Measurements from ENCODE around the gene SESN3.

Gene SESN3

GRCh38 chr11:95142431-95142830 lies 88.6 kb downstream of the SESN3 start:
- no peak overlapping the region for H3K23ac ChIP-seq (ENCODE audit: low read length)
- H3K4ac ChIP-seq (ENCODE audit: low read depth, low read length), result no peak overlapping the region
- no peak for DNase-seq

GRCh38 chr11:95140397-95141033 lies 90.5 kb downstream of the SESN3 start:
- WGBS (ENCODE audit: extremely low coverage, insufficient coverage, insufficient read length), result no CpG with 5 or more reads among the region's 4 CpGs
- no peak overlapping the region for H2BK12ac ChIP-seq (ENCODE audit: low read length)
- no peak overlapping the region for H4K91ac ChIP-seq (ENCODE audit: low read depth, low read length)
- H3K4me2 ChIP-seq (ENCODE audit: low read length), result no peak overlapping the region
- no peak overlapping the region for H3K18ac ChIP-seq (ENCODE audit: low read length)
- H3K4me1 ChIP-seq (ENCODE audit: control insufficient read depth in 1 of 2, insufficient read depth in 2 of 2, low read length in 2 of 2), result peaks cover 0 to 6% of the 10 kb centered on the region in 2 experiments
- H3K36me3 ChIP-seq (ENCODE audit: control insufficient read depth in 1 of 2, insufficient read depth in 2 of 2, low read length in 2 of 2), result no peaks in the 10 kb centered on the region
- H2BK5ac ChIP-seq (ENCODE audit: low read depth, low read length, poor library complexity), result no peak overlapping the region
- H2AK5ac ChIP-seq (ENCODE audit: low read length), result no peak overlapping the region
- peak overlapping the region; percentile 17 for H2BK120ac ChIP-seq (ENCODE audit: insufficient read depth, low read length, poor library complexity)
- H2AFZ ChIP-seq (ENCODE audit: insufficient read depth, low read length, poor library complexity), result no peak overlapping the region
- DNase-seq, result no peak
- H3K27me3 ChIP-seq (ENCODE audit: insufficient read depth, low read length), result no peaks in the 10 kb centered on the region
- peaks cover 5% of the 10 kb centered on the region for H3K79me1 ChIP-seq (ENCODE audit: low read length)
- no peak overlapping the region for H3K23ac ChIP-seq (ENCODE audit: low read length)
- H4K8ac ChIP-seq (ENCODE audit: low read depth, low read length), result no peak overlapping the region
- H3K9ac ChIP-seq (ENCODE audit: low read length), result no peak overlapping the region
- no peak overlapping the region for H3K4ac ChIP-seq (ENCODE audit: low read depth, low read length)
- no peak overlapping the region for H3K14ac ChIP-seq (ENCODE audit: low read length)
- H3K4me3 ChIP-seq (ENCODE audit: low read depth, low read length), result no peak overlapping the region
- H3K9me3 ChIP-seq (ENCODE audit: insufficient read depth, low read depth, low read length), result no peaks in the 10 kb centered on the region
- no peaks in the 10 kb centered on the region for H3K79me2 ChIP-seq (ENCODE audit: control insufficient read depth, insufficient read depth, low read length, poor library complexity)
- H4K12ac ChIP-seq (ENCODE audit: low read depth, low read length), result no peak overlapping the region
- H3K27ac ChIP-seq (ENCODE audit: low read depth, low read length), result no peak overlapping the region

More at GRCh38 chr11:95142431-95142830, 88.6 kb downstream of the SESN3 start:
- no peak overlapping the region for H2AFZ ChIP-seq (ENCODE audit: insufficient read depth, low read length, poor library complexity)
- H3K79me1 ChIP-seq (ENCODE audit: low read length), result peaks cover 5% of the 10 kb centered on the region
- H3K9me3 ChIP-seq (ENCODE audit: insufficient read depth, low read depth, low read length), result no peaks in the 10 kb centered on the region
- H2BK120ac ChIP-seq (ENCODE audit: insufficient read depth, low read length, poor library complexity), result no peak overlapping the region
- peaks cover 0 to 6% of the 10 kb centered on the region in 2 experiments for H3K4me1 ChIP-seq (ENCODE audit: control insufficient read depth in 1 of 2, insufficient read depth in 2 of 2, low read length in 2 of 2)
- H3K27me3 ChIP-seq (ENCODE audit: insufficient read depth, low read length), result no peaks in the 10 kb centered on the region
- no peak overlapping the region for H3K27ac ChIP-seq (ENCODE audit: low read depth, low read length)
- H4K91ac ChIP-seq (ENCODE audit: low read depth, low read length), result peak overlapping the region; percentile 26
- H3K36me3 ChIP-seq (ENCODE audit: control insufficient read depth in 1 of 2, insufficient read depth in 2 of 2, low read length in 2 of 2), result no peaks in the 10 kb centered on the region
- H3K14ac ChIP-seq (ENCODE audit: low read length), result no peak overlapping the region
- H3K4me2 ChIP-seq (ENCODE audit: low read length), result no peak overlapping the region
- H3K9ac ChIP-seq (ENCODE audit: low read length), result no peak overlapping the region
- H3K79me2 ChIP-seq (ENCODE audit: control insufficient read depth, insufficient read depth, low read length, poor library complexity), result no peaks in the 10 kb centered on the region
- no peak overlapping the region for H3K4me3 ChIP-seq (ENCODE audit: low read depth, low read length)
- H3K18ac ChIP-seq (ENCODE audit: low read length), result no peak overlapping the region
- no peak overlapping the region for H4K8ac ChIP-seq (ENCODE audit: low read depth, low read length)
- H4K12ac ChIP-seq (ENCODE audit: low read depth, low read length), result no peak overlapping the region
- H2AK5ac ChIP-seq (ENCODE audit: low read length), result no peak overlapping the region
- WGBS (ENCODE audit: extremely low coverage, insufficient coverage, insufficient read length), result no CpG with 5 or more reads among the region's 2 CpGs
- H2BK12ac ChIP-seq (ENCODE audit: low read length), result peak overlapping the region; percentile 36
- no peak overlapping the region for H2BK5ac ChIP-seq (ENCODE audit: low read depth, low read length, poor library complexity)

GRCh38 chr11:95138448-95138847 lies 92.6 kb downstream of the SESN3 start:
- Histone ChIP-seq H3K79me1 (ENCODE audit: low read length) (peaks cover 7% of the 10 kb centered on the region), H3K36me3 (ENCODE audit: control insufficient read depth in 1 of 2, insufficient read depth in 2 of 2, low read length in 2 of 2) (no peaks in the 10 kb centered on the region), H3K79me2 (ENCODE audit: control insufficient read depth, insufficient read depth, low read length, poor library complexity) (no peaks in the 10 kb centered on the region), H3K27me3 (ENCODE audit: insufficient read depth, low read length) (no peaks in the 10 kb centered on the region), H3K23ac (ENCODE audit: low read length) (no peak overlapping the region), H2BK12ac (ENCODE audit: low read length) (no peak overlapping the region), H3K4me2 (ENCODE audit: low read length) (no peak overlapping the region), H2BK120ac (ENCODE audit: insufficient read depth, low read length, poor library complexity) (no peak overlapping the region), H4K91ac (ENCODE audit: low read depth, low read length) (no peak overlapping the region), H3K18ac (ENCODE audit: low read length) (no peak overlapping the region), H3K4ac (ENCODE audit: low read depth, low read length) (no peak overlapping the region), H2AK5ac (ENCODE audit: low read length) (no peak overlapping the region), H3K4me1 (ENCODE audit: control insufficient read depth in 1 of 2, insufficient read depth in 2 of 2, low read length in 2 of 2) (peaks cover 2 to 7% of the 10 kb centered on the region in 2 experiments), H4K12ac (ENCODE audit: low read depth, low read length) (no peak overlapping the region), H2BK5ac (ENCODE audit: low read depth, low read length, poor library complexity) (no peak overlapping the region), H3K9ac (ENCODE audit: low read length) (no peak overlapping the region), H3K9me3 (ENCODE audit: insufficient read depth, low read depth, low read length) (no peaks in the 10 kb centered on the region), H3K4me3 (ENCODE audit: low read depth, low read length) (no peak overlapping the region), H3K27ac (ENCODE audit: low read depth, low read length) (no peak overlapping the region), H3K14ac (ENCODE audit: low read length) (no peak overlapping the region), H2AFZ (ENCODE audit: insufficient read depth, low read length, poor library complexity) (no peak overlapping the region), H4K8ac (ENCODE audit: low read depth, low read length) (no peak overlapping the region)
- DNase-seq, result peak in 1 of 2 donors; percentile 65
- no CpG with 5 or more reads among the region's 2 CpGs for WGBS (ENCODE audit: extremely low coverage, insufficient coverage, insufficient read length)

- Histone ChIP-seq H3K4me3 (ENCODE audit: low read depth, low read length) (no peak overlapping the region), H3K27ac (ENCODE audit: low read depth, low read length) (peak overlapping the region; percentile 24), H4K12ac (ENCODE audit: low read depth, low read length) (no peak overlapping the region), H3K79me2 (ENCODE audit: control insufficient read depth, insufficient read depth, low read length, poor library complexity) (no peaks in the 10 kb centered on the region), H3K4me2 (ENCODE audit: low read length) (no peak overlapping the region), H3K9ac (ENCODE audit: low read length) (no peak overlapping the region), H3K23ac (ENCODE audit: low read length) (no peak overlapping the region), H2BK12ac (ENCODE audit: low read length) (no peak overlapping the region), H4K8ac (ENCODE audit: low read depth, low read length) (no peak overlapping the region), H3K27me3 (ENCODE audit: insufficient read depth, low read length) (no peaks in the 10 kb centered on the region), H3K14ac (ENCODE audit: low read length) (no peak overlapping the region), H2BK5ac (ENCODE audit: low read depth, low read length, poor library complexity) (no peak overlapping the region), H2BK120ac (ENCODE audit: insufficient read depth, low read length, poor library complexity) (no peak overlapping the region), H3K9me3 (ENCODE audit: insufficient read depth, low read depth, low read length) (no peaks in the 10 kb centered on the region), H2AK5ac (ENCODE audit: low read length) (no peak overlapping the region), H3K4me1 (ENCODE audit: control insufficient read depth in 1 of 2, insufficient read depth in 2 of 2, low read length in 2 of 2) (peaks cover 2 to 8% of the 10 kb centered on the region in 2 experiments), H3K18ac (ENCODE audit: low read length) (no peak overlapping the region), H2AFZ (ENCODE audit: insufficient read depth, low read length, poor library complexity) (no peak overlapping the region), H3K4ac (ENCODE audit: low read depth, low read length) (no peak overlapping the region), H3K36me3 (ENCODE audit: control insufficient read depth in 1 of 2, insufficient read depth in 2 of 2, low read length in 2 of 2) (no peaks in the 10 kb centered on the region), H3K79me1 (ENCODE audit: low read length) (peaks cover 6% of the 10 kb centered on the region), H4K91ac (ENCODE audit: low read depth, low read length) (no peak overlapping the region)
- DNase-seq, result peak in 1 of 2 donors; percentile 21
These were observed 93.7 kb downstream of the SESN3 start for GRCh38 chr11:95137299-95137698.
